HG02884 (cell line): ENCODE measurements around the gene RNF220.

ENCODE experiments used
- ATAC-seq: cut with Tn5 transposase; IDR thresholded peaks from one replicate; pipeline ENCODE4 v1.9.1; 2021; ENCODE audit warnings: mild to moderate bottlenecking, moderate library complexity; ENCODE audit not compliant: unreplicated experiment

Gene RNF220

DNA sequence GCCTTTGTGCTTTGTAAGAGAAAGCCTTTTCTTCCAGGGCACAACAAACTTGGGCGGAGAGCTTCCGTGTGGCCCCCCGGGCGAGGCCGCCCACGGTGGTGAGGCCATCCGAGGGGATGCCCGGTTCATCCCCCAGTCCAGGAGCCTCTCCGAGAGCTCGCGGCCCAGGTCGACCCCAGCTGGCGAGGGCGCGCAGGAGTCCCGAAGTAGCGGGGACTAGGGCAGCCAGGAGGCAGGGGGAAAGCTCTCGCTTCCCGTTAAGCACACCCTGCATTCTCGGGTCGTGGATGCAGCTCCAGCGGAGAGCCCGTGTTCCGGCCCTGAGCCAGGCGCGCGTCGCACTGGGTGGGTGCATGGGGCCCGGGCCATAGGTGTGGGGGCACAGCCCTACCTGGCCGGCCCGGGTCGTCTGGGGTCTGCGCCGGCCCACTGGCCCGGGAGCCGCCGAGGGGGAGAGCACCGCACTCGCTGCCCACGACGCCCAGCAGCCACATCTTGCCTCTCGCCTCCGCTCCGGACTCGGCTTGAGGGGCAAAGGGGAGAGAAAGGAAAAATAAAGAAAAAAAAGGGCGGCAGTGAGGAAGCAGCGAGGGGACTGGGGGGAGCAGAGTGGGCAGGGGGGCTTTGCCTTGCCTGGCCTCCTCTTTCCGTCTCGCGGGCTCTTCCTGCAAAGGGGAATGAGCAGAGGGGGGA, 1.8 kb downstream of the RNF220 start:
- ATAC-seq = no peak

DNA sequence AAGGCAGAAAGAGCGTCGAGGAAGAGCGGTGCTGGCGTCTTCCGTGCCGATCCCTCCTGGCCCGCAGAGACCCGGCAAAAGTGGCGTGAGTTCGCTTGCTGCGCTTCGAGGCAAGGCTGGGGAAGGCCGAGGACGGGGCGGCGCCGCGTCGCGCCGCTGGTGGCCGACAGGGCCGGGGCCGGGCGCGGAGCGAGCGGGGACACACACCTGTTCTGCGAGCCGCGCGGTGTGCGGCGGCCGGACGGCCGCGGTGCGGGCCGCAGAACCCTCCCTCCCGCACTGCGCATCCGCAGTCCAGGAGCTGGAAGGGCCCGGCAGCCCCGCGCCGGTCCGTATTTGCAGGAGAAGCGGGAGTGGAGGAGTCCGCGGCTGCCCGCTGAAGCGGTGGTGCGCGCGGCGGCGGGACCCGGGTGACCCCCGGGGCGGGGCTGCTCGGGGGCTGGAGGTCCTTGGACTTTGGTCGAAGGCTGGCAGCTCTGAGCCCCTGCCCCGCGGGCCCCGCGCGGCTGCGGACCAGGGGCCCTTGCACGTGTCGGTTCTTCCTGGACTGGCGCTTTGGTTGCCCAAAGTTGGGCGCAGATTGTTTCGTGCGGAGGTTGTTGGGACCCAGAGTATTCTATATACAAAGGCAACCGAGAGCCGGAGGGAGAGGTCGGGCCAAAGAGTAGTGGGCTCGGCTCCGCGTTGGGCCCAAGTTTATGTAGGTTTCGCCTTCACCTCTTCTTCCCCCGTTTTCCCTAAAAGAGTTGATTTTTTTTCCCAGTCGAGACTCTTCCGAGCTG, 2.6 kb downstream of the RNF220 start:
- no peak for ATAC-seq

DNA sequence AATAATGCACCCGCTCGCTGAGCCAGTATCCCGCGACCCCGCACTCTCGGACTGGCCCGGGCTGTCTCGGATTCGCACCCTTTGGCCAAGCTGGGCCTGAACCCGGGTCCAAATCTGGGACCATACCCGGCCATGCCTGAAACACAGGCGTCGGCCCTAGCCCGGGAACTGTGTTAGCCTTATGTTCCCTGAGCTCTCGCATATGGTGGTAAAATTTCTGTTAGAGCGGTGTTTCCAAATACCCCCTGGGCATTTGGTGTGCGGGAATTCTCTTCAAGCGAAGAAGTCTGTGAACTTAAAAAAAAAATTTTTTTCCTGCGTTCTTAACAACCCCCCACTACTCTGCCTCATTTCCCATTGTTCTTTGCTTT, 3.1 kb downstream of the RNF220 start:
- ATAC-seq = no peak

DNA sequence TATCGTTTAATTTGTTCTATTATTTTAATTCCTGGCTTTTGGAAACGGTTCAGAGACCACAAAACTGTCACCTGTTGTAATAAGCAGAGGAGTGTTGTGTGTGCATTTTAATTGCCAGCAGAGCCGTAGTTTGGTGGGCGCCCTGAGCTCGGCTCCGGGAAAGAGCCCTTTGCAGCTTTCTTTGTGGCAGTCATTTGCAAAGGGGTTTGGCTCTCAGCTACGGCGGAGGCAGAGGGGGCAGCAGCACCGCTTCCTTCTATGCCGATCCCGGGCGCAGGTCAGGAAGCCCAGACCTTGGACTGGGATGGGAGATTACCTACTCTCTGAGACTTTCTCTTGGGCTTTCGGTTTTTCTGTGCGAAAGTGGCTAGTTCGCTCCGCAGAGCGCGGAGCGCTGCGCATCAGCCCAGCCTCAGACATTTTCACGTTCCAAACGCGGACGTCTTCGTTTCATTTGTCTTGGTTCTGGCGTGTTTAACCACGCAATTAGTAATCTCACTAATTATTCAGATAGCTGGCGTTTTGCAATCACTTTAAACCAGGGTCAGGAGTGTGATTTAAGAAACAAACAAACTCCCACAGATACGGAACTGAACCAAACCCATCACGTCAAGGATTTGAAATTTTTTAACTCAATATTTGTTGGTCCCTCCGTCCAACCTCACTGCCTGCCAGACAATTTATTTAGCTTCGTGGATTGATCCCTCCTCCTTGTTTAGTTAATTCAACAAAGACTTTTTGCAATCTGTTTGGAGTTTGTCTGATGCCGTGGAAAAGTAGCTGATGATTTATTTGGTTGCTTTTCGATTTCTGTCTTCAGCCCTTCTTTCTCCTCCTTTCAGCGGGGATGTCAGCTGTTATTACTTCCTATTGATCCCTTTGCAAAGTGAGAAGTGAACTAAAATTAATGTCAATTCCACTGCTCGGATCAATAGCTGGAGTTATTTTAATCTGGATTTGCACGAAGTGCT, 3.9 kb downstream of the RNF220 start:
- no peak for ATAC-seq

DNA sequence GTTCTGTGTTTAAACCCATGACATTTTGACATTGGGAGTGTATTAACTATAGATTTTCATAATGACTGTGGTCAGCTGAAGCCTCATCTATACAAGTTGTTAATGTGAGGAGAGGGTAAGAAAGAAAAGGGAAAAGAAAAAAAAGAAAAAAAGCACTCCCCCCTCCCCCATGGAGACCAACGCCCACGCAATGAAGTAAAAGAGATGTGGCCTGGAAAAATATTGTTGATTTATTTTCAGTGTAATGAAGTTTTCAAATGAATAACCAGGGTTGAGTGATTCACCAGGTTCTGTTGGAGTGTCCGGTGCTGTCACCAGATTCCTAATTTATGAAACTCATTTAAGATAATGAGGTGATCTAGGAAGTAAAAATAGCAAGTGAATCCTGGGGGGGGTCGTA, 4.7 kb downstream of the RNF220 start:
- no peak for ATAC-seq

DNA sequence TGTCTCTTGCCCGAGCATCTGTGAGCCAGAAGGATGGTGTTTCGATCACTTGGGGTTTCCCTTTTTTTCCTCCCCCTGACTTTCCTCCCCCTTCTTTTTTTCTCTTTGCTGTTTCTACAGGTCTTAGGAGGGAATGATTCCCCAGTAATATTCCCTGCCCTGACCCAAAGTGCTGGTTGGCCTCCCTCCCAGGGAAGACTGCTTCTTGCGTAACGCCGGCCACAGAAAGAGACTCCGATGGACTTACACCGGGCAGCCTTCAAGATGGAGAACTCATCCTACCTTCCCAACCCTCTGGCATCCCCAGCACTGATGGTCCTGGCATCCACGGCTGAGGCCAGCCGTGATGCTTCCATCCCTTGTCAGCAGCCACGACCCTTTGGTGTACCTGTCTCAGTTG, 6.8 kb downstream of the RNF220 start:
- no peak for ATAC-seq

DNA sequence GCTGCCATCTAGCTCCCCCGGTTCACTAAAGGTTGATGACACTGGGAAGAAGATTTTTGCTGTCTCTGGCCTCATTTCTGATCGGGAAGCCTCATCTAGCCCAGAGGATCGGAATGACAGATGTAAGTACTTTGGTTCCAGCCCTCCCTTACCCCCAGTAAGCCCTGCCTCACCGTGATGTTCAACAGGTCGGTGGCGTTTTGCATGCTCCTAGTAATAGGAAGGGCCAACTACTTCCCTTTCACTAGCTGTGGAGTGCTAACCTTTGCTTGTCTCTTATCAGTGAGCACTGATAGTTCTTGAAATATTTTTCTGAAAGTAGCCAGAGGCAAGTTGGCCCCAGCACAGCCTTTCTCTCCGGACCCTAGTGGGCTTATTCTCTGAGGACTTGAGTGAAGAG, 7.5 kb downstream of the RNF220 start:
- no peak for ATAC-seq

DNA sequence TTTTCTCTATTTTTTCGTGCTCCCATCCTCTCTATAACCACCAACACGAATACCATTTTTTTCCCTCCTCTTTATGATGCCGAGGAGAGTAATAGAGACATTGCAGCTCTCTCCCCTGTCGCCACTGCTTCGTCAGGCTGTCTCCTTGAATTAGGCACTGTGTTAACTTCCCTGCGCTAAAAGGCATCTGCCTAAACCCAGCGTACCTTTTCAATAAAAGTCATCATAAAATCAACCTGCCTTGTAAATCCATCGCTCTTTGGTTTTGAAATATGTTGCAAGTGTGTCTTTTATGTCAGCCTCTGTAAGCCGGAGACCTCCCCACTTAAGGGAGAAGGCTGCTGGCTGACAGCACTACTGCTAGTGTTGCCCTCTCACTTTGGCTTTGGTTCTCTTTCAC, 8.7 kb downstream of the RNF220 start:
- ATAC-seq = no peak

DNA sequence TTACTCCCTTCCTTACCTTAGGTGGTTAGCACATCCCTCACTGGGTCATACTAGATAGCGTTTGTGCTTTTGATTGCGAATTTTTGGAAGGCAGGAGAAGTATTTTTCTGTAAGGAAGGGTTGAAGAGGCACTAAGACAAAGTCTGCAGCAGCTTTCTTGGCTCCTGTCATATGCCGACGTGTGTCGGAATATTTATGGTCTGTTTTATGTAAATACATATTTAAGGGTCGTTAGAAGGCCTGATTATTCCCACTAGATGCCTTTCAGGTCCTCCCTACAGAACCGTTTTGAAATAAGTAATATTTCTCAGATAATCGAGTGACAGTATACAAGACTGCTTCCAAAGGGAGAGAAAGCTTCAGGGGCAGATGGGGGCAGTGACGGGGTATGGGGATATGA, 10.0 kb downstream of the RNF220 start:
- ATAC-seq = no peak

DNA sequence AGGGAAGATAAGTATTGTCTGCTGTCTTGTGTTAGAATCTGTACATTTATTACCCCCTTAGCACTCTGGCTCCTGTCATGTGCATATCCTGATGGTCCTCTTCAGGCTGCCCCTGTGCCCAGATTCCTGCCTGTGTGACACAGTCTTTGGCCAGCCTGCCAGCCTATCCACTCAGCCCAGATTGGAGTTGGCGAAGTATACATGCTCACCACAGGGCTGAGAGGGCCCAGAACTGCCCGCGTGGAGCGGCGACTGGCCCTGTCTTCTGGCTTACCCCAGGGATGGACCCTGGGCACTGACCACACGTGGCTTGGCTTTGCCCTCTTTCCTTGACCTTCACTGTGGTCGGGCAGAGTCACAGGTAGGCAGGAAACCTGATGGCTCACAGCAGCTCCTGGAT, 11.4 kb downstream of the RNF220 start:
- no peak for ATAC-seq

DNA sequence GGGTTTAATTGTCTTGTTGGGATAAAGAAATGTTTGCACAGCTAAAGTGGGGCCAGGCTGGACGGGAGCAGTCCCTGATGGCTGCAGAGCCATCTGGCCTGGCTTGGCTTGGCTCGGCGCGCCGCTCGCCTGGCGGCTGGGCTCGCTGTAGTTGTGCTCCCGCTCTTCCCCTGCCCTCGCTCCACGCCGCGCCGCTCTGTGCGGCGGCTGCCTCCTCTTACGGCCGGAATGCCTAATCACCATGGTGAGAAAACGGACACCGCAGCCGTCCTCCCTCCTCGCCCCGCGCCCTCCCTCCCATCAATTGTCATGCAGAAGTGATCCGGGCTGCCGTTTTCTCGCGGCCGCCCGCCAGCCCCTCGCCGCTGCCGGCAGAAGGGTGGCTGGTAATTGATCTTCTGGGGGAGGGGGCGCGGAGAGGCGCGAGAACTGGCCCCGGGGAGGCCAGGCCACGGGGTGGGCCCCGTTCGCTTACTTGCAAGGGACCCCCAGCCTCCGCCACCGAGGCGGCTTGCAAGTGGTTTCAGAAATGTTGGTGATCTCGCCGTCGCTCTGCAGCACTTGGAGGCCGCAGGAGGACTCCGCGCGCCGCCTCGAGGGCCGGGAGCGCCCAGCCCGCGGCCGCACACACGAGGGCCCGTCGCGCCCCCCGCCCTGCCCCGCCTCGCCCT, 12.4 kb downstream of the RNF220 start:
- no peak for ATAC-seq

DNA sequence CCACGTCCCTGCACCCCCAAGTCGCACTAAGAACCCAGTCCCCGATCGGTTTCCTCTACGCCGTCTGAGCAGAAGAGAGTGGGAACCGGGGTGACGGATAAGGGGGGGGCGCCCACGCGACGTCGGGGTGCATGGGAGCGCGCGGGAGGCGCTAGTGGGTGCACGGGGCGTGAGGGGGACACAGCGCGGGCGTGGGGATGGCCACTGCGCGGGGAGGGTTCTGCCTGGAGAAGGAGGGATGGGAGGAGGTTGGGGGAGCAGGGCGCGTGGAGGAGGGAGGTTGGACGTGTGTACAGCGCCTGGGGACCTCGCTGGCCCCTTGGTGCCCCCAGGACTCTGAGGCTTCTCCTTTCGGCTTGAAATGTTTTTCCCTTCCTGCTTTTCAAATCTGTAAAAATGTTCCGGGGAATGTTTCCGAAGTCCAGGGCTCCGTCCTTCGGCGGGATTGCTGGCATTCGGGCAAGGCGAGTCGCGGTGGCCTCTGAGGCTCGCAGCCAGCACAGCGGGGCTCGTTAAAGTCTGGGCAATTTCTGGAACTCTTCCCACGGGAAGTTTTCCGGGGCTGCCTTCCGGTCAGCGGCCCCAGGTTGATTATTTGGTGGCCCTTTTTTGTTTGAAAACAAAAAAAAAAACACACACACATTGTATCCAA, 13.1 kb downstream of the RNF220 start:
- no peak for ATAC-seq

DNA sequence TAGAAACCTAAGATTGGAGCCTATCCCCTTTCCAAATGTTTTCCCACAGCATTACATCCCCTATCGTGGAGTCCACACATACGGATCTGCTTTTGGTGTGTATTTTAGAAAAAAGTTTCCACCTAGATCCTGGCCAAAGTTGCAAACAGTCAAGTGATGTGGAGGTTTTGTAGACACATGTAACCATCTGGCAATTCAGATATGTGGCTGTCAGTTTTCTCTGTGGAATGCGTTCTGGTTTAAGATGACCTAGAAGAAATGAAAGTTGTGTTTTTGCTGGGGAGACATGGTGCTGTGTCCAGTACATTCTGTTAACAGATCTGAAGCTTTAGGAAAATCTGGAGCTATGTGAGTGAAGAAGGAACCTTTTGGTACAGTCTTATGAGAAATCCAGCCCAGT, 14.8 kb downstream of the RNF220 start:
- no peak for ATAC-seq

DNA sequence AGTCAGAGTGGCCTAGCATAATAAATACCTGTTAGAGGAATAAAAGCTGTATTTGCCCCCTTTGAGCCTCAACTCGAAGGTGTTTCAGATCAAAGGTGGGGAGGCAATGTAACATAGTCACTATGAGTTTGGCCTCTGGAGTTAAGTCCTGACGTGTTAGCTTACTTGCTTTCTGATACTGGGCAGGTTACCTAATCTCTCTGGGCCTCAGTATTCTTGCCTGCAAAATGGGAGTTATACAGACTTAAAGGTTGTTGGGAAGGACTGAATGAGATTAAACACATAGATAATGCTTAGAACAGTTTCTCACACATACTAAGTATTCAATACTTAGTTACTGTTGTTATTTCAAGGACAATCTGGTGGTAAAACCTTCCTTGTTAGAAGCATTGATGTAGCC, 15.5 kb downstream of the RNF220 start:
- no peak for ATAC-seq

DNA sequence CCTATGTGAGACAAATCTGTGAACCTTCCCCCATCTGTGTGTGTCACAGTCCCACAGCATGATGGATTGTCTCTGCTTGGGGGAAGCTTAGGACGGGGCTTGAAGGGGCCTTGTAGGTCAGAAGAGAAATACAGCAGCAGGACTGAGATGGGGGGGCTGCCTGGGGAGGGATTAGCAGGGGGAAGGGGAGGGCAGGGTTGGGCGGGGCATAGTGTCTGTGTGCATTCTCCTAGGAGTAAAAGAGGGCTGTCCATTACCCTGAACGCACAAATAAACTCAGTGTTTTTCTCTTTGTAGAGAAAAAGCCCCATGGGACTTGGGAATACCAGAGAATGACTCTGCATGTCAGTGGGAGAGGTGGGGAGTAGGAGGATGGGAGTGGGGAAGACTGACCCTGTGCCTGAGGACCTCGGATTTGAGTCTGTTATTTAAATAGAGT, 16.4 kb downstream of the RNF220 start:
- ATAC-seq = no peak

DNA sequence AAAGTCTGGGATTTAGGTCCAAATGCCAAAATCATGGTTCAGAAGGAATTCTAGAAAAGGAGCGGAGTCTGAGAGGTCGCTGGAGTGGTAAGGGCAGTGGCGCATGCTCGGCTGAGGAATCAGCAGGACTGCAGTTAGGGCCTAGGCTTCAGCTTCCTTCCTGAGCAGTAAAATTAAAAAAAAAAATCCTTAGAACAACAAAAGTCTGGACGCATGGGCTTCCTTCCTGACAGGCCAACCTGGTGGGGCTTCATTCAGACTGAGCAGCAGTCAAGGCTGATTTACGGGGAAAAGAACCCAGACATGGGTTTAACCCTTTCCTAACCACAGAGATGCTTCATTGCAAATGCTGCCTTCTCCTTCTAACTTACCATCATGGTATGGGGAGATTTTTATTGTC, 17.1 kb downstream of the RNF220 start:
- ATAC-seq = no peak

DNA sequence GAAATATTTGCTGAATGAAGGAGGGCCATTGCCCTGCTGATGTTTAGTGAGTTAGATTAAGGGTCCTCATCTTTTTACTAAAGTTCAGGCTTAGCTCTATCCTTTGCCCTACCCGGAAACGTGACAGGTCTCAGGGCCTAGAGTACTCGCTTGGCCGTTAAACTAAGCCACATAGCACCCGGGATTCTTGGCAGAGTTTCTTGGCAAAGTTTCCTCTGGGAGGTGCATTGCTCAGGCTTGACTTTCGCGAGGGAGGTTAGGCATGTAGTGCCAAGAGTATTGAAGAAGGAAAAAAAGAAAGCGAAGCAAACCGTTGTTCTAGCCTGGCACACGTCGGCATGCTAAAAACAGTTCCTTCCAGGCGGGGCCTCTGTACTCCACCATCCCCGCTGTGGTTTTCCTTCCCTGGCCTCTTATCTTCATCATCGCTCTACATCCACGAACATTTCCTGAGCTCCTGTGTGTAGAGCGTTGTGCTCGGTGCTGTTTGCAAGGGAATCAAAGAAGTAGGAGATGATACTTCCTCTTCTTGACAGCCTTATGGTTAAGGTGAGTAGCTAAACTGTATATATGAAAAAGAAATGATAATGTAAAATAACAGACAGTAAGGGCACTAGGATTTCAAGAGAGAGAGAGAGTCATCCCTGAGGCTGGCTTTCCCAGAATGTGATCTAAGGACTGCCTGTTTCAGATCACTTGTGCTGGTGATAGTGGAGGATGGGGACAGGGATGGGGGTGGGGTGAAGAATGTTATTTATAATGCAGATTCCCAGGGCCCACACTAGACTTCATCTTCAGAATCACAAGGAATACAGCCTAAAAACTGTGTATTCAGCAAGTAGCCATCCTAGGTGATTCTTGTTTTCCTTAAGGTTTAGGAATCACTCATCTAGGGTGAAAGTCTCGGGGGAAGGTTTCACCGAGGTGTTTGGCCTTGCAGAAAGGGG, 18.8 kb downstream of the RNF220 start:
- ATAC-seq = no peak

DNA sequence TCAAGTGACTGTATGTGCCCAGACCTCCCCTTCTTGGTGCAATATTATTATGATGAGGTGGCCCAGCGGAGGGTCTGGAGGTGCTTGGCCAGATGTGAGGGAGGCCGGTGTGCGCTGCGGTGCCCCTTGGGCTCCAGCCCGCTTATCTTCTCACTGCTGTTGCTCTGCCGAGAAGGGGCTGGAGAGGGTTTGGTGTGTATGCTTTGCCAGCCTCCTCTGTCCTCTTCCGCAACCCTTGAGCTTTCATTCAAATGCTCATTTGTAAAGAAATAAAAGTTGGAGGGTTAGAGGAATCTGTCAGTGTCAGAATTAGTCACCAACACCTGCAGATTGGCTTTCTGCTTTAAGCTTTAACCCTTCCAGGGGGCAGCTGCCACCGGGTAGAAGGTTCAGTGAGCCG, 19.7 kb downstream of the RNF220 start:
- no peak for ATAC-seq

DNA sequence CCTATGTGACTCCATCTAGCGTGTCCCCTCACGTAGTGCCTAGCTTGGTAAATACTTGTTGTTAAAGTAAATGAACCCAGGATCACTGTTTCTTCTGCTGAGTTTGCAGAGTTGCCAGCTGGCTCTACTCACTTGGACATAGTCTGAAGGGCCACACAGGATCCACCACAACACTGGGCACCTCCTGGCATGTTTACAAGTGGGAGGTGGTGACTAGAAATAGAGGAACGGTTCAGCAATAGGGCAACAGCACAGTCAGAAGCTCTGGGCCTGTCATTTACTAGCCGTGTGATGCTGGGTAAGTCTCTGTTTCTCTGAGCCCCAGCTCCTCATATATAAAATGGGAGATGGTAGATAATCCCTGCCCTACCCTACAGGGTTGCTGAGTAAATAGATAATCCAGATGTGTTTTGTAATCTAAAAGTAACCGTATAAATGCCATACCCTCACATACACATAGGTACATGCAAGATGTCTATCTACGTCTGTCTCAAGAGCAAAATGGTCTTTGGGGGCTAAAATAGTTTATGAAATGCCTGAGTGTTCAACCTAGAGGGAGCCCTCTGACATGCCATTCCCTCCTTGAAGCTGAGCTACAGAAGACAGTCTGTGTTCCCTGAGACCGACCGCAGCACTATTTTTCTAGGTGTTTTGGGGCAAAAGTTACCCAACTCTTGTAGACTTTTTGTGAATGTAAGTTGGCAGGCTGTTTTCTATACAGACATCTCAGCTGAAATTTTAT, 20.5 kb downstream of the RNF220 start:
- ATAC-seq = no peak
